GM18499 (cell line): ENCODE data around the gene HRH2.

Source experiments
- ATAC-seq: cut with Tn5 transposase; IDR thresholded peaks from one replicate; pipeline ENCODE4 v1.9.1; 2021; ENCODE audit warnings: moderate number of reproducible peaks; ENCODE audit not compliant: insufficient read depth, unreplicated experiment

HRH2 gene

DNA sequence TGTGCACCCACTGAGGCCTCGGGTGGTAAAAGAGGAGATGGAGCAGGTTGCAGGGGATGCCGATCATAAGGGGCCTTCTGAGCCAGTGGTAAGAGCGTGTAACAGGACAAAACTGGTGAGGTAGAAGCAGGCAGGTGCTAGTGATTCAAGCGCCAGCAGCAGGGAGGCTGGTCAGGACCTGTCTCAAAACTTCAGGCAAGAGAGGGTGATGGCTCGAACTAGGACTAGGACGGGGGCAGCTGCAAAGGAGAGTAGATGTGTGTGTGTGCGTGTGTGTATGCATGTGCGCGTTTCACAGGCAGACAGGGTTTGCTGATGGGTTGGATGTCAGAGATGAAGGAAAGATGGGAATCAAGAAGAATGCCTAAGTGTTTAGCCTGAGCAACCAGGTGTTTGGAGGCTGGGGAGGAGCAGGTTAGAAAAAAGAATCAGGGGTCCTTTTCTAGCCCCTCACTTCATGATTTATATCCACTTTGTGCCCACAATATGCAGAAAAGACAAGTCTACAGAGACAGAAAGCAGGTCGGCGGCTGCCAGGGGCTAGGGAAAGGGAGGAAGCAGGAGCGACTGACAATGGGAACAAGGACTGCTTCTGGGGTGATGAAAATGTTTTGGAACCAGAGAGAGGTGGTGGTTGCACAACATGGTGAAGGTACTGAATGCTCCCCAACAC is 15.2 kb downstream of the HRH2 start:
- no peak for ATAC-seq

GRCh38 chr5:175674731-175675346 is 17.0 kb downstream of the HRH2 start:
- no peak for ATAC-seq

DNA sequence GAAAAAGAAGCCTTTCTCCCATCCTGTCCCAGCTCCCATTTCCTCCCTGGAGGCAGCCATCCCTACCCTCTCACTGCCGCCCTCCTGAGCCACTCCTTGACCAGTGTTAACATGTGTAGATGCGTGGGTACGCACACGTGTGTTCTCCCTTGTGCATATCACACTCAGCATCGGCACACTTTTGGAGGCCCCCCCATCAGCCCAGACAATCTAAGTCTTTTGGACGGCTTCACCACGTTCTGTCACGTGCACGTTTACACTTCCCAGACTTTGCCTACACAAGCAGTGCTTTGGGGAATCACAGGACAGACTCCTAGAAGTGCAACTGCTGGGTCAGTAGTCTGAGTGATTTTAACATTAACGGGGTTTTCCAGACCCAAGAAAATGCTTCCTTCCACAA is 18.0 kb downstream of the HRH2 start:
- ATAC-seq = no peak

GRCh38 chr5:175677571-175677970 is 19.7 kb downstream of the HRH2 start:
- no peak for ATAC-seq

DNA sequence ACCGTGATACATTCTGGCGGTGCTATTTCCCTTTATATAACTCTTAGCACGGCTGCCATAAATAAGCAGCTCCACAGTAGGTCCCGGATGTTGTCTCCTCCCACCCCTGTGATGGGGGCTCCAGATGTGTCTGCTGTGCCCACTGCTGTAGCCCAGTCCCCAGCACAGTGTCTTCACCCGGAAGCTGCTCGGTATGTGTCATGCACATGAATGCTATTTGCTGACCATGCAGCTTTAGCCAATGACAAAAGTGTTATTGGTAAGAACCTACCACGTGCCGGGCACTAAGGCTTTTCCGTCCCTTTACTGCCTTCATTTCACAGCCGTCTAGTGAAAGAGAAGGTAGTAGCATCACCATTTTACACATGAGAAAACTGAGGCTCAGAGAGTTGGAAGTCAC is 20.2 kb downstream of the HRH2 start:
- ATAC-seq = no peak

- ATAC-seq = no peak
Observed at GRCh38 chr5:175679411-175679810, 21.5 kb downstream of the HRH2 start.

- ATAC-seq = no peak
Observed at GRCh38 chr5:175680020-175680419, 22.1 kb downstream of the HRH2 start.

DNA sequence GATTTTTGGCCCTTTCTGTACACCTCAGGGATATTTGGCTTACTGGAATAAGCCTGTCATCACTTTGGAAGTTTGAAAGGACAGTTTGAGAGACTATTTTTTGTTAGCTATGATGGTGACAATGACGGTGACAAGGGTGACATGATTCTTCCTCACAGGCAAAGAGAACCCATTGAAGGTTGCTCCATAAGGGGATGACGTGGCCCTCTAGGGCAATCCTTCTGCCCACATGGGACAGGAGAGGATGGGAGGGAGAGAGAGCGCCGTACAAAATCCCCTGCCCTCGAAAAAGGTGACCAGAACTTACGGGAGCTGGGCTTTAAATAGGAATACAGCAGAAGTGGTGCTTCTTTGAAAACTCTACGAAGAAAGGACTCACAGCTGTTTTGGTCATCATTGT is 22.6 kb downstream of the HRH2 start:
- no peak for ATAC-seq

DNA sequence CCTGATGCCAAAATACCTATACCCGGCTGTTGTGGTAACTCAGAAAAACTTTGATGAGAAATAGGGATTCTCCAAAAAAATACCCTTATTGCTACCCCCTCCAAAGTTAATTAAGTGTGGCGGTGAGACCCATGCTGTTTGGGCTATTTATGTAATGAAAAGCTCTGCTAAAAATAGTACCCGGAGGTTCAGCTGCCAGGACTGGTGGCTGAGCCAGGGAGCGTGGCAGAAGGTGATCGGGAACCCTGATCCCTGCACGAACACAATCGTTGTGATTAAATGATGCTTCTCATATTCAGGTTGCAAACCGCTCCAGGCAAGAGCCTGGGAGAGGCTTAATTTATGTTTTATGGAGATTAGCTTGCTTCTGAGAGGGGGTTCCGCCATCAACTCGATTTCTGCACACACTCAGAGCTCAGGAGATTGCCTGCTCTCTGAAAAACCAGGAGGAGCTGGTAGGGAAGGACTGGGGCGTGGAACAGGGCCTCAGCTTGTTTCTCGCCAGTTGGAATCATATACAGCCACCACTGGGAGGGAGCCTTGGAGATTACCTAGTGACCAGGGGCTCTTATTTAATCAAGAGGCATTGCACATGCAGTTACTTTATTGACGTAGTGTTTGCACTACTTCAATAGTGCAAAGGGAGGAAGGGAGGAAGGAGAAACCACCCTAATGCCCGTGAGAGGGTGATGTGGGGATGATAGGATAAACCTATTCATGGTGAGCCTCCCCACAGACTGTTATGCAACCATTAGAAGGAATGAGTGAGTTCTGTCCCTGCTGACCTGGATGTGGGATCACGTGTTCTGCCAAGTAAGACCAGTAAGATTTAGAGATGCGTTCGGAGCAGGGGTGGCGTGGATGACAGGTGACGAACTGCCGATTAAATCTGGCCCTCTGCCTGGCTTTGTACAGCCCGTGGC is 23.4 kb downstream of the HRH2 start:
- ATAC-seq = no peak

GRCh38 chr5:175681968-175682340 is 24.1 kb downstream of the HRH2 start:
- ATAC-seq = no peak

DNA sequence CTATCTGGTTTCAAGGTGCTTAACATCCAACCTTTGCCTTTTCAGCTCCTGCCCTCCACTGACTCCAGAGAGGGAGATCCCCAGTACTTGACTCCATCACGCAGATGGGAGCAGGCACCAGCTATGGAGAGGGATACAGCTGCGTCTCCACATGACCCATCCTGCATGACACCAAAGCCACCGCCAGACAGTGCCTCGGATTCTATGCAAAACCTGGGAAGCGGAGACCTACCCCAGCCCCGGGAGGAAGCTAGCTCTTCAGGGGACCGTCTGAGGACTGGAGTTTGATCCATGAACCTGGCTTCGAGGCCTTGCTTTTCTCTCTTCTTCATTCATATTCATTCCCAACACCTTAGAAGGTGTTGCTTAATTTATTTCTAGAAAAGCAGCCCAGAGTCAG is 24.8 kb downstream of the HRH2 start:
- no peak for ATAC-seq

- no peak for ATAC-seq
Observed at GRCh38 chr5:175683231-175683630, 25.4 kb downstream of the HRH2 start.

GRCh38 chr5:175683921-175684320 is 26.1 kb downstream of the HRH2 start:
- ATAC-seq = no peak

GRCh38 chr5:175684931-175685330 is 27.1 kb downstream of the HRH2 start:
- ATAC-seq = no peak

DNA sequence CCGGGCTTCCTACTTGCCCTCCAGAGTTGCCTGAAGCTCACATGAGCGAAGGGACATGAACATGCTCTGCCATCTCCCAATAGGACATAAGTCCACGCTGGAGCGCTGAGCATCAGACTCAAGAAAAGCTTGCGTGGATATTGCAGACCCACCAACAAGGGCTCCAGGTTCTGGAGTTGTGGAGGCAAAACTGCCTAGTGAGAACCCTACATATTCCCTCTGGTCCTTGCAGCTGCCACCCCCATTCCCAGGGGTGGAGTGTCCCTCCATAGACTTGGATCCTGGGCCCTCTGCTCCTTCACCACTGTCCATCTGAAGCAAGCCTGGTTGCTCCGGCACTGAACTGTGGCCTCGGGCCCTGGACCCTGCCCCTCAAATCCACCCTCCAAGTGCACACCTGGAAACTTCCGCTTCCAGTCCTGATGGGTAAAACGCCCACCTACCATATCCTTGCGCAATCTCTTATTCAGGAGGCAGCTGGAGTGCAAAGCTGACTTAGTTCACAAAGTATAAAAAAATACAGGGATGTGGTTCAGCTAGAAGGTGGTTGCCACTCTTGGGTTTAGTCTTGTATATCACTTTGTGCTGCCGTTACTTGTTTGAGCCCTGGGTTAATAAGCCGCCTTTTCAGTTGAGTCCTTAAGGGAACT is 28.0 kb downstream of the HRH2 start:
- ATAC-seq = no peak

- no peak for ATAC-seq
Observed at GRCh38 chr5:175686396-175686795, 28.5 kb downstream of the HRH2 start.

DNA sequence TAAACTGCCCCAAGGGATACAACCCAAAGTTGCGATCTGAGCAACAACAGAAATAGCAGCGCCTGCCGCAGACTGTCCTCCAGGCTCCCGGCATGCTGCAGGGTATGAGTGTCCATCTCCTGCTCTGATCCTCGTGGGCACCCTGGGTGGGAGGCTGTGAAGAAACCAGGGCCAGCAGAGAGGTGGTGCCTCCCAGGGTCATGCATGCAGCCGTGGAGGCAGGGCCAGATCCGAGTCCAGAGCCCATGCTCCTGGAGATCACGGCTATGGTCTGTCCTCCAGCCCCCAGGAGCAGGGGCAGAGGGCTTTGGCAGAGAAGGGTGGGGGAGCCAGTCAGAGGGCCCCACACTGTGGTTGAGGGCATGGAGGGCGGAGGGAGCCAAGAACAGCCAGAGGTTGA is 29.0 kb downstream of the HRH2 start:
- ATAC-seq = no peak

DNA sequence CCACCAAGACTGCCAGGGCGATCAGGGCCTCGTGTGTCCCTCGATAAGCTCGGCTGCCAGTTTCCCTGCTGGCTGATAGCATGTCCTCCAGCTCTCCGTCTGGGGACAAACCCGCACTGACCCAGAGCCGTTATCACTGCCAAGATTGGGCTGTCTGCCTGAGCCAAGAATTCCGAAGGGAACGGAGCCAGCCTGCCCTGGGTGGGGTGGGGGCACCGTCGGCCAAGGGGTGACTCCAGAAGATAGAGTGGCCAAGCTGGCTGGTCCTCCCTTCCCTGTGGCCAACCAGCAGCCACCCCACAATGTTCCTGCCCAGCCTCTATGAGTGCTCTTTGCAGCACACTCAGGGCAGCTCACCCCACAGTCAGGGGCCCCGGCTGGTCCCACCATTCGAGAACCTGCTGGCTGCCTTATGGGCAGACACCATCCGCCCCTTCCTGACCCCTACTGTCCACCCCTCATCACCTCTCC is 29.4 kb downstream of the HRH2 start:
- no peak for ATAC-seq

DNA sequence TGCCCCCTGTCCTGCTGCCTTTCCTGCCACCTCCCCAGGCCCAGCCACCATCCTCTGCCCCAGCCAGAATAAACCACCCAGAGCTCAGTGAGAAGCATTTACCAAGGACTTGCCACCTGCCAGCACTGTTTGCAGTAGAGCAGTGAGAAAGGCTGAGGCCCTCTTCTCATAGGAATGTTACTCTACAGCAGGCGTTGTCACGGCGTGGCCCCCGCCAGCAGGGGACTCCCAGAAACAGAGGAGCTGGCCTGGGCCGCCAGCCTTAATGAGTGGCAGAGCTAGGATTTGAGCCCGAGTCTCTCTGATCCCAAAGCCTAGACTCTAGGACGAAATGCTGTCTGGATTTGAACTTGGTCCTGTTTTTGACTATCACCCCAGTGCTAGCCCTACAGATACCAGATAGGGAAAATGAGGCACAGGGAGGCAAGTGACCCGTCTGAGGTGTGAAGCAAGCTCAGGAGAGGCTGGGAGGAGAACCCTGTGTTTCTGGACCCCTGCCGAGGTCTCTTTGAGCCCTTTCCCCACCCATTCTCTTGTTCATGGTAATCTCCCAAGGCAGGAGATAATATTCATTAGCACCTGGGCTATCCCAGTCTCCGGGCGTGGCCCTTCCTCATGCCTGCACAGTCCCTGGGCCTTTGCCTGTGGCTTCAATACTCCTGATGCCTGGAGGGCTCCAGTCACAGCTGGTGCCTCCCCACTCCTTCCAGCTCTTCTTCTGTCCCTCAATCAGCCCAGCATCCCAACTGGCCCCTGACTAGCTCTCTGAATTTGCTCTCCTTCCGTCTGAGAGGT is 30.7 kb downstream of the HRH2 start:
- no peak for ATAC-seq
